Measurements from ENCODE around the gene MFSD2B.

Gene MFSD2B

GRCh38 chr2:24009367-24009679 lies 562 bp upstream of the MFSD2B start:
- TF ChIP-seq EP300 (IDR thresholded peaks at IDR 0.05; ENCODE audit: borderline replicate concordance) = no peak
- no peak for TF ChIP-seq ZBTB7A (IDR thresholded peaks at IDR 0.05; ENCODE audit: low read depth)
- no peak for TF ChIP-seq FOXM1 (IDR thresholded peaks at IDR 0.05; ENCODE audit: borderline replicate concordance, low read depth)
- no peak for TF ChIP-seq MAX (IDR thresholded peaks at IDR 0.05)
- TF ChIP-seq NFIC (IDR thresholded peaks at IDR 0.05) = no peak
- no peak for TF ChIP-seq CEBPB (IDR thresholded peaks at IDR 0.05)
- TF ChIP-seq TEAD4 (IDR thresholded peaks at IDR 0.05) = no peak
- TF ChIP-seq RAD21 (IDR thresholded peaks at IDR 0.05; ENCODE audit: low read depth) = no peak
- no peak for TF ChIP-seq TAF1 (IDR thresholded peaks at IDR 0.05; ENCODE audit: low read depth)
- no peak for TF ChIP-seq YY1 (IDR thresholded peaks at IDR 0.05; ENCODE audit: low read depth)
- TF ChIP-seq TCF12 (IDR thresholded peaks at IDR 0.05; ENCODE audit: low read depth) = no peak
- TF ChIP-seq CREB1 (IDR thresholded peaks at IDR 0.05; ENCODE audit: low read depth) = no peak
- TF ChIP-seq REST (IDR thresholded peaks at IDR 0.05; ENCODE audit: low read depth) = no peak

- TF ChIP-seq EP300 (IDR thresholded peaks at IDR 0.05; ENCODE audit: borderline replicate concordance) (no peak), CEBPB (IDR thresholded peaks at IDR 0.05) (no peak), YY1 (IDR thresholded peaks at IDR 0.05; ENCODE audit: low read depth) (no peak), TAF1 (IDR thresholded peaks at IDR 0.05; ENCODE audit: low read depth) (no peak), EGR1 (IDR thresholded peaks at IDR 0.05) (no peak), NFIC (IDR thresholded peaks at IDR 0.05) (no peak), FOXM1 (IDR thresholded peaks at IDR 0.05; ENCODE audit: borderline replicate concordance, low read depth) (no peak), USF1 (IDR thresholded peaks at IDR 0.05) (no peak), REST (IDR thresholded peaks at IDR 0.05; ENCODE audit: low read depth) (no peak), TCF12 (IDR thresholded peaks at IDR 0.05; ENCODE audit: low read depth) (no peak), CREB1 (IDR thresholded peaks at IDR 0.05; ENCODE audit: low read depth) (no peak), ZBTB7A (IDR thresholded peaks at IDR 0.05; ENCODE audit: low read depth) (no peak), TEAD4 (IDR thresholded peaks at IDR 0.05) (no peak), MAX (IDR thresholded peaks at IDR 0.05) (no peak), RAD21 (IDR thresholded peaks at IDR 0.05; ENCODE audit: low read depth) (no peak)
Observed at GRCh38 chr2:24010477-24011249, 778 bp downstream of the MFSD2B start.

- no peak for TF ChIP-seq CREB1 (IDR thresholded peaks at IDR 0.05; ENCODE audit: low read depth)
- no peak for TF ChIP-seq TEAD4 (IDR thresholded peaks at IDR 0.05)
- TF ChIP-seq EGR1 (IDR thresholded peaks at IDR 0.05) = no peak
- no peak for TF ChIP-seq USF1 (IDR thresholded peaks at IDR 0.05)
- no peak for TF ChIP-seq TAF1 (IDR thresholded peaks at IDR 0.05; ENCODE audit: low read depth)
- no peak for TF ChIP-seq REST (IDR thresholded peaks at IDR 0.05; ENCODE audit: low read depth)
- TF ChIP-seq NFIC (IDR thresholded peaks at IDR 0.05) = no peak
- TF ChIP-seq ZBTB7A (IDR thresholded peaks at IDR 0.05; ENCODE audit: low read depth) = no peak
- no peak for TF ChIP-seq FOXM1 (IDR thresholded peaks at IDR 0.05; ENCODE audit: borderline replicate concordance, low read depth)
- TF ChIP-seq YY1 (IDR thresholded peaks at IDR 0.05; ENCODE audit: low read depth) = no peak
Observed at GRCh38 chr2:24011250-24012104, 1.6 kb downstream of the MFSD2B start.
